Measurements from ENCODE around the gene MAPKAPK2.

GRCh38 chr1:206666954-206667665 lies 17.6 kb upstream of the MAPKAPK2 start:
- TF ChIP-seq FOXM1 (IDR thresholded peaks at IDR 0.05; ENCODE audit: borderline replicate concordance) (no peak), TARDBP (IDR thresholded peaks at IDR 0.05) (no peak), PKNOX1 (IDR thresholded peaks at IDR 0.05) (no peak), LEF1 (IDR thresholded peaks at IDR 0.05; ENCODE audit: borderline replicate concordance) (no peak), SP1 (IDR thresholded peaks at IDR 0.05) (no peak), FOXK2 (IDR thresholded peaks at IDR 0.05) (no peak), BHLHE40 (IDR thresholded peaks at IDR 0.05; ENCODE audit: borderline replicate concordance) (no peak), ARNT (IDR thresholded peaks at IDR 0.05) (no peak), SUZ12 (IDR thresholded peaks at IDR 0.05) (no peak)
